Natural killer cell (primary cell): ENCODE data around the gene FAM3B. TPM values are rescaled to one million over a fixed set of nuclear protein-coding genes. Genes with fewer than 3 reads are reported as not detected.

ENCODE experiments used
- ATAC-seq, 3 donors: fragments of 150-1000 bp in 2 of 3; fragments of 200-7000 bp in 1 of 3; cut with Tn5 transposase; 1 replicate in 1 of 3; 2 replicates in 2 of 3; pipeline ENCODE4 v1.10.0; 2021; ENCODE audit warnings: mild to moderate bottlenecking in 2 of 3, moderate library complexity in 2 of 3
- DNase-seq, 2 donors: peaks; one replicate each; pipeline versions ENCODE4 v3.0.0 to v3.0.0-alpha.2; 2013 to 2021; ENCODE audit warnings: mixed read lengths in 1 of 2
- H3K27ac ChIP-seq: one replicate; pipeline ENCODE4 v1.5.1; 2013; ENCODE audit warnings: mild to moderate bottlenecking, low read length
- H3K27me3 ChIP-seq: one replicate; pipeline ENCODE4 v1.6.1; 2013; ENCODE audit warnings: low read length; ENCODE audit not compliant: control insufficient read depth, insufficient read depth
- H3K36me3 ChIP-seq: one replicate; pipeline ENCODE4 v1.6.1; 2013; ENCODE audit warnings: low read length; ENCODE audit not compliant: control insufficient read depth, insufficient read depth
- H3K4me1 ChIP-seq: one replicate; pipeline ENCODE4 v1.6.1; 2013; ENCODE audit warnings: low read length; ENCODE audit not compliant: control insufficient read depth, insufficient read depth
- H3K4me3 ChIP-seq: one replicate; pipeline ENCODE4 v1.5.1; 2013; ENCODE audit warnings: low read length
- H3K9me3 ChIP-seq: one replicate; pipeline ENCODE4 v1.6.1; 2013; ENCODE audit warnings: low read length; ENCODE audit not compliant: control insufficient read depth, insufficient read depth
- H3K27ac Mint-ChIP-seq, 2 donors: one replicate each; pipeline ENCODE4 v1.8.0; 2022; ENCODE audit warnings: mild to moderate bottlenecking in 2 of 2, mixed read lengths in 2 of 2, moderate library complexity in 1 of 2
- H3K27me3 Mint-ChIP-seq, 2 donors: one replicate each; pipeline ENCODE4 v1.8.0; 2022; ENCODE audit warnings: low read depth in 2 of 2, mixed read lengths in 2 of 2
- H3K36me3 Mint-ChIP-seq: one replicate; pipeline ENCODE4 v1.8.0; 2022; ENCODE audit warnings: mixed read lengths
- H3K4me1 Mint-ChIP-seq, 2 donors: one replicate each; pipeline ENCODE4 v1.8.0; 2022; ENCODE audit warnings: mixed read lengths in 2 of 2
- H3K4me3 Mint-ChIP-seq: one replicate; pipeline ENCODE4 v1.8.0; 2022; ENCODE audit warnings: mild to moderate bottlenecking, moderate library complexity, mixed read lengths
- H3K9me3 Mint-ChIP-seq, 2 donors: one replicate each; pipeline ENCODE4 v1.8.0; 2022; ENCODE audit warnings: mixed read lengths in 2 of 2
- CTCF ChIP-seq: fragments of 200-600 bp; IDR thresholded peaks from one replicate; pipeline ENCODE4 v1.8.0; 2022; ENCODE audit warnings: antibody characterized with exemption
- WGBS: methylation state at CpG from one replicate; pipeline ENCODE4 v1.1.7; 2013; ENCODE audit warnings: missing lambda C conversion rate; ENCODE audit not compliant: insufficient coverage; 5-methylcytosine and 5-hydroxymethylcytosine counted together
- intact Hi-C: fragments of 100-400 bp; cut with micrococcal nuclease; formaldehyde crosslinking; loops from one replicate; pipeline ENCODE4 v1.14.2; 2022
- total RNA-seq, 4 donors: library from RNA; stranded (reverse); fragments of 120-200 nt in 1 of 4; gene quantifications; one replicate each; pipeline versions ENCODE4 v1.2.3 to v1.2.4, GENCODE V29; 2013 to 2022

Gene FAM3B
- total RNA-seq, 3 donors from 2014 or later (not counting 1 experiment from before 2014, with no cell fraction given): 0.48 TPM; not detected in 2

- Histone ChIP-seq H3K36me3 (no peaks in the 10 kb centered on the region), H3K4me1 (no peaks in the 10 kb centered on the region), H3K9me3 (no peaks in the 10 kb centered on the region), H3K4me3 (no peak overlapping the region), H3K27me3 (no peaks in the 10 kb centered on the region), H3K27ac (no peak overlapping the region)
- Mint-ChIP-seq H3K36me3 (no peaks in the 10 kb centered on the region), H3K9me3 (no peaks in the 10 kb centered on the region), H3K4me3 (no peak overlapping the region), H3K27me3 (peaks cover 29 to 47% of the 10 kb centered on the region in 2 donors), H3K27ac (no peak overlapping the region), H3K4me1 (no peaks in the 10 kb centered on the region)
- DNase-seq: no peak
- intact Hi-C loops: no loop called here
- 96% methylated on average over 5 of the region's 6 CpGs for WGBS
- TF ChIP-seq CTCF: no peak
- no peak for ATAC-seq
Observed at GRCh38 chr21:41315726-41316125, 875 bp upstream of the FAM3B start.

GRCh38 chr21:41317063-41317392 is 427 bp downstream of the FAM3B start:
- Mint-ChIP-seq H3K4me1 (no peaks in the 10 kb centered on the region), H3K9me3 (no peaks in the 10 kb centered on the region), H3K27me3 (peaks cover 33 to 51% of the 10 kb centered on the region in 2 donors), H3K27ac (no peak overlapping the region), H3K4me3 (no peak overlapping the region), H3K36me3 (no peaks in the 10 kb centered on the region)
- ATAC-seq (no peak), DNase-seq (no peak)
- WGBS: 12% methylated on average over 18 of the region's 19 CpGs
- Histone ChIP-seq H3K27ac (no peak overlapping the region), H3K4me3 (no peak overlapping the region), H3K27me3 (no peaks in the 10 kb centered on the region), H3K9me3 (no peaks in the 10 kb centered on the region), H3K36me3 (no peaks in the 10 kb centered on the region), H3K4me1 (no peaks in the 10 kb centered on the region)
- intact Hi-C loops: no loop called here
- TF ChIP-seq CTCF: no peak

GRCh38 chr21:41317458-41317857 is 857 bp downstream of the FAM3B start:
- H3K27ac Mint-ChIP-seq: no peak overlapping the region
- intact Hi-C loops: no loop called here

More at GRCh38 chr21:41317458-41317857, 857 bp downstream of the FAM3B start:
- Histone ChIP-seq H3K27ac (no peak overlapping the region), H3K4me1 (no peaks in the 10 kb centered on the region), H3K36me3 (no peaks in the 10 kb centered on the region), H3K27me3 (no peaks in the 10 kb centered on the region), H3K4me3 (no peak overlapping the region), H3K9me3 (no peaks in the 10 kb centered on the region)
- H3K36me3 Mint-ChIP-seq: no peaks in the 10 kb centered on the region
- DNase-seq (no peak), ATAC-seq (no peak)
- WGBS: 74% methylated on average over 10 of the region's 10 CpGs
- no peak for TF ChIP-seq CTCF
- no peaks in the 10 kb centered on the region for H3K9me3 Mint-ChIP-seq
- H3K4me3 Mint-ChIP-seq: no peak overlapping the region
- H3K27me3 Mint-ChIP-seq: peaks cover 31 to 51% of the 10 kb centered on the region in 2 donors
- no peaks in the 10 kb centered on the region for H3K4me1 Mint-ChIP-seq
